Measurements from ENCODE around the gene HDAC5. TPM values are rescaled to one million over a fixed set of nuclear protein-coding genes. Genes with fewer than 3 reads are reported as not detected.

The HDAC5 gene
- total RNA-seq, 1 donor from 2014 or later = 63.5 TPM

DNA sequence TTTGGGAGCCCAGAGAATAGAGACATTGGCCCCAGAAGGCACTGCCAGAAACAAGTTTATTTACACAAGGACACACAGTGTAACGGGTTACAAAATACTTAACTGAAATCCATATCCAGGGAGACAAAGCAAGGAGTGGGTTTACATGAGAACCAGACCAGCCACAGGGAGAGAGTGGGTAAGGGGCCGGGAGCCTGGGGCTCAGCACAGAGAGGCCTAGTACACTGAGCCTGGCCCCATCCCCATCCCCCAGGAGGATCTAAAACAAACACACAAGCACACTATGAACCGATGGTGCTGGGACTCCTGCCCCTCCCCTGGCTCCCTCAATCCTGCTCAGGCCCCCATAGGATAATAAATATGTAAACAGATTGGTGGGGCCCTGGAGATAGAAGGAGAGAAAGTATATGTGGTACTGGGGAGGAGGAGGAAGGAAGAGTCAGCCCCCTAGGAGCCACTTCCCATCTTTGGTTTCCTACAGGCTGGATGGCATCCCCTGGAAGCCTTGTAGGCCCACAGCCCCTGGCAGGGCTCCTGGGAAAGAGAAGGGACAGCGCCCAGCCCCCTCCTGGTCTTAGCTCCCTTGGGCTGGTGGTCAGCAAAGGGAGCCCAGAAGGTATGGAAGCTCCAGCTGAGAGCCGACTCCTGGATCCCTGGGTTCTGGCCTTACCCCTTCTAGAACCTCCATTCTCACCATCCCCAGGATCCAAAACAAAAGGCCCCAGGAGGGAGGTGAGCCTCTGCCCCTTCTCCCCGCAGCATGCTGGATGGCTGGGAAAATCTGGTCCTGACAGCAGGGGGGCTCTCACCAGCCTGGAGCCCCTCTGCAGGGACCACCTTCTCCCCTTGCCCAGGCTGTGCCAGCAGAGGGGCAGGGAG lies 46.5 kb downstream of the HDAC5 start:
- intact Hi-C loops (cut with DNase I) = no loop called here
- ATAC-seq = peak; percentile 7
- no peak for DNase-seq (ENCODE audit: low spot score)

GRCh38 chr17:44075598-44076293 lies 47.7 kb downstream of the HDAC5 start:
- DNase-seq (ENCODE audit: low spot score) (no peak), ATAC-seq (no peak)
- intact Hi-C loops (cut with DNase I) = no loop called here

- no peak for DNase-seq (ENCODE audit: low spot score)
- ATAC-seq = no peak
- intact Hi-C loops (cut with DNase I) = no loop called here
These were observed 48.5 kb downstream of the HDAC5 start for GRCh38 chr17:44074911-44075285.

- DNase-seq (ENCODE audit: low spot score) = no peak
- intact Hi-C loops (cut with DNase I) = no loop called here
- no peak for ATAC-seq
These were observed 49.1 kb downstream of the HDAC5 start for GRCh38 chr17:44074231-44074910.

- intact Hi-C loops (cut with DNase I) = no loop called here
- ATAC-seq = no peak
- DNase-seq (ENCODE audit: low spot score) = no peak
These were observed 51.7 kb downstream of the HDAC5 start for GRCh38 chr17:44071772-44072171.

DNA sequence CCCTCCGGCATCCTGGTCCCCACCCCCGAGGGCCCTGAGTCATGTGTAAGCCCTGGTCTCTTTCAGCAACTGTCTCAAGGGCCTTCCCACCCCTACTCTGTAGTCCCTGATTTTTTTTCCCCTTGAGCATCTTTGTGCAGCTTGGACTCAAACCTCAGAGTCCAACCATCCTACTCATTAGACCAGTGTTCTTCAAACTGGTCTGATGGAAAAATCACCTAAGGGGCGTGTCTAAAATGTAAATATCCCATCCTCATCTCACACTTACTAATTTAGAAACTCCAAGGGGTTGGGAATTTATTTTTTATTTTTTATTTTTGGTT lies 52.3 kb downstream of the HDAC5 start:
- DNase-seq (ENCODE audit: low spot score) = no peak
- ATAC-seq = no peak
- intact Hi-C loops (cut with DNase I) = no loop called here

DNA sequence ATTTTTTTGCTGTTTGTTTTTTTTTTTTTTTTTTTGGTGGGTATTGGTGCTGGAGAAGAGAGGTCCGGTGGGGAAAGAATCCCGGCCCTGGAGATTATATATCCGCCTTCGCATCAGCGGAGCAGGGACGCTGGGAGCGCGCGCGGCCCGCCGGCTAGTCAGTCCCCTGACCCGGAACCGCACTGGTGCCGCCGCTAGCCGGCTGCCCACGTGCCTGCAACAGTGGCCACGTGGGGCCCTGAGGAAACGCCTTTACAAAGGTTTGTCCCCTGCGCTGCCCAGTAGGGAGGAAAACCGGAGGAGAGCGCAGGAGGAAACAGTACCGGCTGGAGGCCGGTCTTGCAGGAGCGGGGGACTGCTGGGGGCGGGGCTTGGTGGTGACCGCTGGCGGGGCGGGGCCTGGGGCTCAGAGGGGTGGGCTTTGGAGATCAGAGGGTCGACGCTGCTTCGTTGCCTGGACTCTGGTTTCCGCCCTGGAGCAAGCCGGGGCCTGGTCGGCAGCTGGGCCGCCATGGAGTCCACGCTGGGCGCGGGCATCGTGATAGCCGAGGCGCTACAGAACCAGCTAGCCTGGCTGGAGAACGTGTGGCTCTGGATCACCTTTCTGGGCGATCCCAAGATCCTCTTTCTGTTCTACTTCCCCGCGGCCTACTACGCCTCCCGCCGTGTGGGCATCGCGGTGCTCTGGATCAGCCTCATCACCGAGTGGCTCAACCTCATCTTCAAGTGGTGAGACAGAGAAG lies 52.8 kb downstream of the HDAC5 start, which contains the start of gene G6PC3:
G6PC3 (plus strand) TSS at position 281 of the 743 bp plus-strand sequence; CDS start at position 512, 231 bp downstream.
- DNase-seq (ENCODE audit: low spot score) = peak; percentile 96
- intact Hi-C loops (cut with DNase I) = no loop called here
- peak; percentile 97 for ATAC-seq

DNA sequence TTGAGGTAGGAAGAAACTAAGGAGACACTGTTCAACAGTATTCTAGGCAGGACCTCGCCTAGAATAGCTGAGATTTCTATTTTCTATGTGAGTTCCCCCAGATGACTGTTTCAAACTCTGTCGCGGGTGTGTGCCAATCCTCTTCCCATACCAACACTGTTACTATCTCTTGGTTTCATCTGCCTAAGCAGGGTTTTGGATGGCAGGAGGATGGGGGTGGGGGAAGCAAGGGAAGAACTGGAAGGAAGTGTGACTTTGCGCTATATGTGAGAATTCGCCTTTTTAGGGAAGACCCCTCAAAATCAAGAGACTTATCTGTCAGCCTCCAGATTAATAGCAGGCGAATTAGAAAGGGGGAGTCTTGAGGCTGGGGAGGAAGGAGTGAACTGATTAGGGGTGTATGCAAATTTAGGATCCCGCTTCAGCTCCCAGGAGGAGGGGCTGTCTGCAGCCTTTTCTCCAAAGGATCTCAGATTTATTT lies 53.4 kb downstream of the HDAC5 start:
- ATAC-seq (no peak), DNase-seq (ENCODE audit: low spot score) (no peak)
- intact Hi-C loops (cut with DNase I) = no loop called here

- intact Hi-C loops (cut with DNase I) = no loop called here
- ATAC-seq (no peak), DNase-seq (ENCODE audit: low spot score) (no peak)
These were observed 55.9 kb downstream of the HDAC5 start for GRCh38 chr17:44067545-44067940.

GRCh38 chr17:44066204-44066930 lies 57.1 kb downstream of the HDAC5 start, which contains the start of gene LSM12:
TSS of gene LSM12 (minus strand) at chr17:44066671. CDS start at chr17:44066587, 84 bp downstream.
- DNase-seq (ENCODE audit: low spot score) (peak; percentile 93), ATAC-seq (peak; percentile 78)
- intact Hi-C loops (cut with DNase I) = no loop called here

- DNase-seq (ENCODE audit: low spot score) (no peak), ATAC-seq (no peak)
- intact Hi-C loops (cut with DNase I) = no loop called here
These were observed 57.7 kb downstream of the HDAC5 start for GRCh38 chr17:44065668-44066203.

DNA sequence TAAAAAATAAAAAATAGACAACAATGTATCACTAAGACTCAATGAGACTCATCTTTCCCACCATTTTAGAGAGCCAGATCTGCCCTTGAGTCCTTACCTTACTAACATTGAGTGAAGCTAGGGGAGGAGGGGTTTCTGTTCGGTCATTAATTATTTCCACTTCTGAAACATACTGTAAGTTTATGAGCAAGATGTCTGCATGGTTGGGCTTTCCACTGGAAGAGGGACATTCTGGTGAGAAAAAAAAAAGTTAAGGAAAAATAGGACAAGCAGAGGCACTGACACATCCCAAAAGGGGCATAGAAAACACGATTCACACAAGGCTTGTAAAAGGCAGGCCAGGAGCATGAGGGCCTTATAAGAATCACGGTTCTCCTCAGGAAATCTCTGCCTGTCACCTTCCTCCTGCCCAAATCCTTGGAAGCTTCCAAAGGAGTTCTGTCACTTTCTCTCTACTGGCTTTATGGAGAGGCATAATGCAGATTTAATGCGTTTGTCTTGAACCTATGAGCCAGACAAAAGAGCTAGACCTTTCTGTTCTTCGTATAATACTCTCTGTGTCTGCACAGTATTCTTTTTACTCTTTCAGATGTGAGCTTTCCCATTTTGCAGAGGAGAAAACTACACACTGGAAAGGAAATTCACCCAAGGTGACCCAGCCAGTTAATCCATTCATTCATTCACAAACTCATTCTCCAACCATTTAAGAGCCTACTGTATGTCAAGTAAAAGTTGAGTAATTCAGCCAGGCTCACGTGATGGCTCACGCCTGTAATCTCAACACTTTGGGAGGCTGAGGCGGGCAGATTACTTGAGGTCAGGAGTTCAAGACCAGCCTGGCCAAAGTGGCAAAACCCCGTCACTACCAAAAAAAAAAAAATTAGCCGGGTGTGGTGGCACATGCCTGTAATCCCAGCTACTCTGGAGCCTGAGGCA lies 59.5 kb downstream of the HDAC5 start:
- ATAC-seq (no peak), DNase-seq (ENCODE audit: low spot score) (no peak)
- intact Hi-C loops (cut with DNase I) = no loop called here

DNA sequence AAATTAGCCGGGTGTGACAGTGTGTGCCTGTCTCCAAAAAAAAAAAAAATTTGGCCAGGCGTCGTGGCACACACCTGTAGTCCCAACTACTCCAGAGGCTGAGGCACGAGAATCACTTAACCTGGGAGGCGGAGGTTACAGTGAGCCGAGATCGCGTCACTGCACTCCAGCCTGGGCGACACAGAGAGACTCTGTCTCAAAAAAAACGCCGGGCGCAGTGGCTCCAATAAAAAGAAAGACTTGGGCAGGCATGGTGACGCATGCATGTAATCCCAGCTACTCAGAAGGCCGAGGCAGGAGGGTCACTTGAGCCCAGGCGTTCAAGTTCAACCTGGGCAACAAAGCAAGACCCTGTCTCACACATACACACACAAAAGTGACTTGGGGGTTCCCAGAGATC lies 60.6 kb downstream of the HDAC5 start:
- ATAC-seq (no peak), DNase-seq (ENCODE audit: low spot score) (no peak)
- intact Hi-C loops (cut with DNase I) = no loop called here

DNA sequence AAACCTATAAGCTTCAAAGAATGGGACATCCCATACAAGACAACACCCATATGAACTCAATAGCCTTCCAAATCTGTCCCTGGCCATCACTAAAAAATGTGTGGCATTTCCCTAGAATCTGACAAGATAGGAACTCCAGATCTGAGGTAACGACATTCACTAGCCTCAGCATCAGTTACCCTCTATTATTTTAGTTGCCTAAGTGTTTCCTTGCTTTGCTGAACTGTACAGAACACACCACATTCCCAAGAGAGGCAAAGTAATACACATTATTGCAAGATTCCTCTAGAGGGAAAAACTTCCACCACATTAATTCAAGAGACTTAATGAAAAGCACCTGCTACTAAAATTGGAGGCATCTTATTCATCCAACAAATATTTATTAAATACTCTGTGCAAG lies 62.0 kb downstream of the HDAC5 start:
- ATAC-seq (no peak), DNase-seq (ENCODE audit: low spot score) (no peak)
- intact Hi-C loops (cut with DNase I) = no loop called here

- no peak for DNase-seq (ENCODE audit: low spot score)
- intact Hi-C loops (cut with DNase I) = no loop called here
These were observed 64.1 kb downstream of the HDAC5 start for GRCh38 chr17:44059101-44059892.

DNA sequence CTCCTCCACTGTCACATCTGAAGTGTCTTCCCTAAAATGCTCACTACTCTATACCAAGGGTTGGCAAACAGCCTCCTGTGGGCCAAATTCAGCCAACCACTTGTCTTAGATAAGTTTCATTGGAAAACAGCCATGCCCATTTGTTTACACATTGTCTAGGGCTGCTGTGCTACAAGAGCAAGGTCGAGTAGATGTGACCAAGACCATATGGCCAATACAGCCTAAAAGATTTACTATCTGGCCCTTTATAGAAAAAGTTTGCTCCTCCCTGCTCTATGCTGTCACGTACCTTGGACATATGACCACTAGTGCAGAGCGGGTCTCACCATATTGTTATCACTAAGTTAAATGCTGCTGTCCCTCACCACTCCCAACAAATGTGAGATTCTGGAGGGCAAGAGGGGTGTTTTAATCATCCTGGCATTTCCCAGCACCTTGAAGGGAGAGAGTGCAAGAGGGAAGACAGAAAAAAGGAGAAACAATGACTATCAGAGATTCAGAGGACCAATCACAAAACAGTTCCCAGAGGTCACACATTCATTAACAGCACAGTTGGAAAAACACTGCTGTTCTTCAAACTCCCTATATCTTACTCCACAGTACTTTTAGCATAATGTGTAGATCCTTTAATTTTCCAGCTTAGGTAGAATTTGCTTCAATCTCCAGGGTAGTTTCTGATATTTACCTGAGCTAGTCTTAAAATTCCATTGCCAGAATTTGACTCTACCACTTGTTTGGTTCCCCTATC lies 70.1 kb downstream of the HDAC5 start:
- DNase-seq (ENCODE audit: low spot score) = no peak
- no peak for ATAC-seq
- intact Hi-C loops (cut with DNase I) = no loop called here

More at GRCh38 chr17:44059101-44059892, 64.1 kb downstream of the HDAC5 start:
- no peak for ATAC-seq
